Esophagus muscularis mucosa (tissue), 4 donors: Measurements from ENCODE around the gene KIF26B.

Source experiments
- CTCF ChIP-seq, 3 experiments: fragments of 200-600 bp in 2 of 3; fragments of 450-650 bp in 1 of 3; sonication (generic) in 2 of 3; IDR thresholded peaks; one replicate each; pipeline ENCODE4 v1.5.1; 2017 to 2019; ENCODE audit warnings: antibody characterized with exemption in 3 of 3, mild to moderate bottlenecking in 2 of 3, moderate library complexity in 1 of 3
- EP300 ChIP-seq: sonication (generic); formaldehyde crosslinking; IDR thresholded peaks from one replicate; pipeline ENCODE4 v1.6.1; 2017; ENCODE audit warnings: antibody characterized with exemption
- POLR2A ChIP-seq: fragments of 450-650 bp; IDR thresholded peaks from one replicate; pipeline ENCODE4 v1.6.1; 2017; ENCODE audit warnings: antibody characterized with exemption, moderate library complexity, mild to moderate bottlenecking, low read depth
- POLR2AphosphoS5 ChIP-seq, 2 donors: sonication (generic); formaldehyde crosslinking; IDR thresholded peaks; one replicate each; pipeline ENCODE4 v1.6.1; 2017; ENCODE audit warnings: antibody characterized with exemption in 2 of 2

GRCh38 chr1:245277276-245277675, 122.5 kb downstream of the KIF26B start:
- TF ChIP-seq CTCF (IDR thresholded peaks at IDR 0.05) (no peak), POLR2AphosphoS5 (IDR thresholded peaks at IDR 0.05) (no peak), POLR2A (no peak), EP300 (no peak)
